ENCODE measurements around the gene HEPHL1.

DNA sequence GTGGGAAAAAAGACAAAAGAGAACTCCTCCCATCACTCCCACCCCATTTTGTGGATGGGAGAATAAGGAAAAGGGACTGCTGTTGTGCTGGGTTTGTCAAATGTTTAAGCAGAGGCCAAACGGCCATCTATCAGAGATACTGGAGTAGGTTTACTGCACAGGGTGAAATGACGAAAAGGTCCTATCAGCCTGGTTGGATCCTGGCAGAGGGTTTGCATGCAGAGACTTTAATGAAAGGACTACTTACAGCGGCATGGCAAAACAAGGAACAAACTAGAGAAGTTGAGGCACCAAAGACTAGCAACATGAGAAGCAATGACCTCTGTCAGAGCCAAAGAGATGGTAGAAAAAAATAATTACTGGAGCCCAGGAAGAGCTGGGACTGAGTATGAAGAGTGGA lies 32.2 kb upstream of the HEPHL1 start:
- TF ChIP-seq YY1 (IDR thresholded peaks at IDR 0.05; ENCODE audit: insufficient read depth, insufficient read length) (no peak), ZNF274 (IDR thresholded peaks at IDR 0.05; ENCODE audit: low read depth, low read length) (no peak)
